Activated naive CD4-positive, alpha-beta T cell treated with Interleukin-2 at 50 U/mL for 16 hours (primary cell): ENCODE data around the gene KREMEN2.
A peak's percentile ranks its signal among the peaks of the same experiment; 100 is the strongest.

Experiments used
- DNase-seq: peaks from one replicate; pipeline ENCODE4 v3.0.0-alpha.2; 2020

The KREMEN2 gene

GRCh38 chr16:2966808-2967191, 2.7 kb downstream of the KREMEN2 start:
- no peak for DNase-seq

DNA sequence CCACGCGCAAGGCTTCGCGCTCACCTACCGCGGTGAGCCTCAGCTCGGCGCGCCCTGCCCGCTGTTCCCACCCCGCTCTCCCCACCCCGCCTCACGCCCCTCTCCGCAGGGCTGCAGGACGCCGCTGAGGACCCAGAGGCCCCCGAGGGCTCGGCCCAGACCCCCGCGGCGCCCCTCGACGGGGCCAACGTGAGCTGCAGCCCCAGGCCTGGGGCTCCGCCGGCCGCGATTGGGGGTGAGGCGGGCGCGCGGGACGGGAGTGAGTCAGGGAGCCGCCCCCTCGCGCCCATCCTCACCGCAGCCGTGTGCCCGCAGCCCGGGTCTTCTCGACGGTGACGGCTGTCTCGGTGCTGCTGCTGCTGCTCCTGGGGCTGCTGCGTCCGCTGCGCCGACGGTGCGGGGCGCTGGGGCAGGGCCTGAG, 3.1 kb downstream of the KREMEN2 start:
- DNase-seq = no peak

GRCh38 chr16:2967721-2968161, 3.7 kb downstream of the KREMEN2 start:
- no peak for DNase-seq

DNA sequence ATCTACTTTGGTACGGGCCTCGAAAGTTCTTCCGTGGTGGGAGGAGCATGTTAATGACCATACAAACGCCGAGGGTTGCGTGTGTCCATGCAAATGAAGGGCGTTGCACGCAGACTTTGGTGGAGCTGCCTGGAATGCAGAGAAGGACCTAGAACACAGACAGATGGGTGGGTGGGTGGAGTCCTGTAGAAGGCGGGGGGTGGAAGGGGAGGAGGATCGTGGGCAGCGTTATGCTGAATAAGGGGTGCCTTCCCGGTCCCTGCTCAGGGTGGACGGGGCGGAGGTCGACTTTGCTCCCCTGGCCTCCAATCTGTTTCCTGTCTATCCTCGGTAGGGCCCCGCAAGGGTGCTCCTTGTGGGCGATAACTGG, 4.3 kb downstream of the KREMEN2 start:
- DNase-seq = no peak

- DNase-seq = peak; percentile 81
These were observed 4.9 kb downstream of the KREMEN2 start, which contains the start of gene PAQR4 for GRCh38 chr16:2968738-2969544. Gene PAQR4, plus strand, starts transcription at chr16:2969348. Its CDS starts 327 bp downstream, at chr16:2969675.

DNA sequence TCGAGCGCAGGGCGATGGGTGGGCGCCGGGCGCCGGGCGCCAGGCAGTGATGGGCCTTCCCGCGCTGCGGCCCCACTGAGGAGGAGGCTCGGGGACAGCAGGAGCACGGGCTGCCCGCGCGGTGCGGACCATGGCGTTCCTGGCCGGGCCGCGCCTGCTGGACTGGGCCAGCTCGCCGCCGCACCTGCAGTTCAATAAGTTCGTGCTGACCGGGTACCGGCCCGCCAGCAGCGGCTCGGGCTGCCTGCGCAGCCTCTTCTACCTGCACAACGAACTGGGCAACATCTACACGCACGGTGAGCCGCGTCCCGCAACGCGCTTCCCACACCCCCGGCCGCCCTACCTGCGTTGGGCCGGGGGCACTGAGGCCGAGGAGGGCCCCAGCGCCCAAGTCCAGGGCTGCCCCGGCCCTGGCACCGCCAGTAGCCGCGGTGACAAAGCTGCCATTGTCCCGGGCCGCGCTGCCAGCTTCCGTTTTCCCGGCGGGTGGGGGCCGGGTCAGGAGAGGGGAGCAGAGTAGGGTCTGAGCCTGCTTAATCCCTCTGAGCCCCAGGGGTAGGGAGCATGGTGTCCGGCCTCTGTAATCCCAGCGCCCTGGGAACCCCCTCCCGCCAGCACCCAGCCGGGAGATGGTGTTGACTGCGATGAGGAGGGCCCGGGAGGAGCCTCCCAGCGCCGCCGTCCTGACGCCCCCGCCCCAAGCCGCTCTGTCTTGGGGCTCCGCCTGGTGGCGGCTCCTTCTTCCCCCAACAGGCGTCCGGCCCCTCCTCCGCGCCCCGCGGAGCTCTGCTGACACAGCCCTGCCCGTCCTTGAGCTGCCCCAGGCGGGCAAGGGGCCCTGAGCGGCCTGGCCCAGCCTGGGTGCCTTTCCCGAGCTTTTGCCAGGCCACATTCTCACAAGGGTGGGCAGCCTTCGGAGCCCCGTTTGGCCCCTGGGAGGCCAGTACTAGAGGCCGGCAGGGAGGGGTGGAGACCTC, 5.8 kb downstream of the KREMEN2 start:
- DNase-seq = peak; percentile 80

- DNase-seq = no peak
These were observed 6.5 kb downstream of the KREMEN2 start for GRCh38 chr16:2970563-2970962.

DNA sequence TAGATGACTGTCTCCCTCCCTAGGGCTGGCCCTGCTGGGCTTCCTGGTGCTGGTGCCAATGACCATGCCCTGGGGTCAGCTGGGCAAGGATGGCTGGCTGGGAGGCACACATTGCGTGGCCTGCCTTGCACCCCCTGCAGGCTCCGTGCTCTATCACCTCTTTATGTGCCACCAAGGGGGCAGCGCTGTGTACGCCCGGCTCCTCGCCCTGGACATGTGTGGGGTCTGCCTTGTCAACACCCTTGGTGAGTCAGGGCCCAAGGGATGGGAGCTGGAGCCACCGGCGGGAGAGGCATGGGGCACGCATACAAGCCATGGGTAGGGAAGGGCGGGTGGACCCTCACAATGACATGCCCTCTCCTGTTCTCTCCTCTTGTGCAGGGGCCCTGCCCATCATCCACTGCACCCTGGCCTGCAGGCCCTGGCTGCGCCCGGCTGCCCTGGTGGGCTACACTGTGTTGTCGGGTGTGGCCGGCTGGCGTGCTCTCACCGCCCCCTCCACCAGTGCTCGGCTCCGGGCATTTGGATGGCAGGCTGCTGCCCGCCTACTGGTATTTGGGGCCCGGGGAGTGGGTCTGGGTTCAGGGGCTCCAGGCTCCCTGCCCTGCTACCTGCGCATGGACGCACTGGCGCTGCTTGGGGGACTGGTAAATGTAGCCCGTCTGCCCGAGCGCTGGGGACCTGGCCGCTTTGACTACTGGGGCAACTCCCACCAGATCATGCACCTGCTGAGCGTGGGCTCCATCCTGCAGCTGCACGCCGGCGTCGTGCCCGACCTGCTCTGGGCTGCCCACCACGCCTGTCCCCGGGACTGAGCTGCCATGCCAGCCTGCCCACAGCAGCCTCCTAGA, 7.3 kb downstream of the KREMEN2 start:
- DNase-seq = no peak

- no peak for DNase-seq
These were observed 8.1 kb downstream of the KREMEN2 start for GRCh38 chr16:2971985-2972784.

DNA sequence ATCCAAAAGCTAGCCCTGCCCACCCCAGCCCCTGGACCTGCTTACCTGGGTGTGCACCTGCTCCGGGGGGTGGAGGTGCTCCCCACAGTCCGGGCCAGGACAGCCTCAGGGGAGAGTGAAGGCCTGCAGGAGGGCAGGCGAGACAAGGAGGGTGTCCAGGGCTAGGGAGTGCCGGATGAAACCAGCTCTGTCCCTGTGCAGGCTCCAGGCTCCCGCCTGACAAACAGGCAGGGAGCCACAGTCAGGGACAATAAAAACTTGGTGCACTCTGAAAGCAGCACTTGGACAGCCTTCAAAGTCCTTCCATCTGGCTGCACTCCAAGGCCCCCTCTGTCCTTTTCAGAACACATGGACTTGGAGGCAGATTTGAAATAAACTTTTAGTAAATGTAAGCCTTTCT, 9.0 kb downstream of the KREMEN2 start:
- DNase-seq = no peak

- no peak for DNase-seq
These were observed 9.7 kb downstream of the KREMEN2 start for GRCh38 chr16:2973605-2974318.

DNA sequence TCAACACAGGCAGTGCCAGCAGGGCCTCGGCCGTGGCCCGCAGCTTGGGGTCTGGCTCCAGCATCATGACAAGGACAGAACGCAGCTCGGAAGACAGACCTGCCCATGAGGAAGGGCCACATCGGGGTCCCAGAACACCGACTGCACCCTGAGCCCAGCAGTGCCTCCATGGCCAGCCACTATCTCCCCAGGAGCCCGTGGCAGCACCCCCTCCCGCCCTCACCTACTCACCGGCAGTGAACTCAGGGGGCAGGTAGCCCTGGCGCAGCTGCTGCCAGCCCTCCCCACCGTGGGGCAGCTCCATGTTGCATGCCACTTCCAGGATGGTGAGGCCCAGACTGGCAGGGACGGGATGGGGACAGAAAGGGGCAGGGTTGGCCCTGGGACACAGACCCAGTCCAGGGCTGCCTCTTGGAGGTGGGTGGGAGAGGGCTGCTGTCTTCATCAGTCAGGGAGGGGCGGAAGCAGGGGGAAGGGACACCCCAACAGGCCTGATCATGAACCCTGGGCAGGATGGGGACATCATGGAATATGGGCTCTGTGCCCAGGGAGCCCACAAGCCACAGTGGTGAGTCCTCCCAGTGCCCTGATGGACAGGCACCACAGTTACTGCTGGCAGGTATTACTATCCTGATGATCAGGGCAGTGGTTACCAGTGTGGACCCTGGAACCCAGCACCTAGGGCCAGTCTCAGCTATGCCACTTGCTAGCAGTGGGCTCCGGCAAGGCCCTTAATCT, 10.4 kb downstream of the KREMEN2 start:
- no peak for DNase-seq

- no peak for DNase-seq
These were observed 11.2 kb downstream of the KREMEN2 start for GRCh38 chr16:2975161-2975795.

DNA sequence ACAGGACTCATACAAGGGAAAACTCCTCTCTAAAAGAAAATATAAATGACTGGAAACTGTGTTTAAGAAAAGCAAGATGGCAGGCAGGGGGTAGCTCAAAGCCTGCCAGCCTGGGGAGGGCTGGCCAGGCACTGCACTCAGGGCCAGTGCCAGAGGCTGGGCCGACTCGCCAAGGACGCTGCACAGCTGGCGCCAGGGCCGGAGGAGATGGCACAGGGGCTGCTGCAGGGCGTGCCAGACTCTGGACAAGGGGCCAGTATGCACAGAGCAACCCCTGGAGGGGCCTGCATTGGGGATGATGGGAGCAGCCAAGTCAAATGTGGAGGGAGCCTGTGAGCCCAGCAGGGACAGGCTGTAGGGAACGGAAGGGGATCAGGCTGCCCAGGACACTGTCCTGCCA, 12.1 kb downstream of the KREMEN2 start:
- DNase-seq = no peak

DNA sequence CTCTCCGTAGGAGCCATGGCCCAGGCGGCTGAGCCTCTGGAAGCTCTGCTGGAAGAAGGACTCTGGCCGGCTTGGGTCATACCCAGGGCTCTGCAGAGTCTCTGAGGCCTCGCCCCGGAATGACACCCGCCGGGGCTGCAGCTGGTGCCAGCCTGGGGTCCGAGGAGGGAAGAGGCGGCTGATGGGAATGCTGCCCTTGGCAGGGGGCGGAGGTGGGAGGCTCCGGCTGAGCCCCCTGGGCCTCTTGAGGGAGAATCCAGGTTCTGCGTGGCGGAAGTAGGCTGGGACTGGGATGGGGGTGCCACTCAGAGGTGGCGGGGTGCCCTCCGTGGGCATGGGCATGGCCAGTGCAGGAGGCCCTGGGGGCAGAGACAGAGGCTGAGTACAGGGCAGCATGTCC, 12.6 kb downstream of the KREMEN2 start:
- no peak for DNase-seq

GRCh38 chr16:2977440-2977839, 13.4 kb downstream of the KREMEN2 start:
- no peak for DNase-seq

DNA sequence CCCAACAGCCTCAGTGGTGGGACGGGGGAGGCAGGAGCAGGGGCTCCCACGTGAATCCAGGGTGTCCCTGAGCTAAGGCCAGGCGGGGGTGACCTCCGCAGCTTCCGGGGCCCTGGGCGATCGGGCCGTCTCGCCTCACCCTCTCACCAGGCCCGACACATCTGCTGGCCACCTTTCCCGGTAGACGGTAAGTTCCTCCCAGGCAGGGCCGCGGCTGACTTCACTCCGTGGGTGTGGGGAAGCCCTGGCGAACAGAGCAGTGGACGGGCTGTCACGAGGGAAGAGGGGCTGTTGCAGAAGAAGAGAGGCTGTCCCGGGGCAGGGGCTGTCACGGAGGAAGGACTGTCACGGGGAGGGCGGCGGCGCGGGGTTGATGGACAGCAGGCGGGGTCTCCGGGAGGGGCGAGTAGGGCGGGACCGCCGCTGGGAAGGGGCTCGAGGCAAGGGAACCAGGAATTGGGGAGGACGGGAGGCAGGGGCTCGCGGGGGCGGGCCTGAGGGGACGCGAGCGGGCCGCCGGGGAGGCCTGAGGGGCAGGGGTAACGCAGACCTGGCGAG, 15.7 kb downstream of the KREMEN2 start:
- DNase-seq = no peak

DNA sequence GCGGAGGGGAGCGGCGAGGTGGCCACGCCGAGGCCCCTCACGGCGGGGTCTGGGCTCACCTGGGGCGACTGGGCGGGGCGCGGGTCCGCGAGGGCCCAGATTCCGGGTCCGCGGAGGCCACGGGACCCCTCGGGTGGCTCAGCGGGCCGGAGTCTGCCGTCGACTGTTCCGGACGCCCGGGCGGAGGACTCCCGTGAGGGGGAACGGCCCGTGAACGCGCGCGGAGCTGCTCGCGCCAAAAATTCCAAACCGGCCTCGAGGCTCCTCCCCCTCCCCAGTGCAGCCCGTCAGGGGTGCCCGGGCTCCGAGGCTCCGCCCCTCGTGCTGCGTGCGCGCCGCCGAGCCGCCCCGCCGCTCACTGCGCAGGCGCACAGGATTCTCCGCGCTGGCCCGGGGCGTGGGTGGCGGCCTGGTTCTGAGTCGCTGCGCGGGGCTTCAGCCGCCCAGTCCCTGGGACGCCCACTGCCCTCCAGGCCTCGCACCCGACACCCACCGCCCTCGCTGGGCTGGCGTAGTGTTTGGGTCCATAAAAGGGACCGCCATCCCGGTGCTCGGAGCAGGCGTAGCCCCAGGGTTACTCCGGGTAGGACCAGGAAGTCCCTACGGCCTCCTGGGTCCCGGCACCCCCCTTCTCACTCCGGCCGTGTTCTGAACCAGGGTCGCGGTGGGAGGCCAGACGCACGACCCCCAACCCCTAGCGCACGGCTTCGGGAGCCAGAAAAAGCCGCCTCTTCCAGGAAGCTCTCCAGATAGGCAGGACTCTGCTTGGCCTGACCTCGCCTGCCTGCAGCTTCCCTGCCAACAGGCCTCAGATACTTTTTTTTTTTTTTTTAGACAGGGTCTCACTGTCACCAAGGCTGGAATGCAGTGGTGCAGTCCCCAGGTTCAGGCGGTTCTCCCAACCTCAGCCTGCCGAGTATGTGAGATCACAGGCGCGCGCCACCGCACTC, 16.4 kb downstream of the KREMEN2 start, which contains the start of gene PKMYT1:
Gene PKMYT1 (minus strand): TSS at position 220 of the 950 bp plus-strand sequence. CDS start 789 bp downstream, outside the sequence.
- DNase-seq = peak; percentile 96
